ENCODE measurements around the gene RPS8. TPM values are rescaled to one million over a fixed set of nuclear protein-coding genes. Genes with fewer than 3 reads are reported as not detected.
"Not testable (repeated sequence)": the region's sequence is repeated elsewhere in the genome, so short reads cannot be mapped to it uniquely, and the experiment has no call there.

The RPS8 gene
- polyA plus RNA-seq, 4 donors, result 2,208 to 2,473 (median 2,326) TPM

- DNase-seq (ENCODE audit: low read depth in 4 of 4, low spot score in 3 of 4), result no peak
Measured at GRCh38 chr1:44778705-44779576, 3.6 kb downstream of the RPS8 start.

DNA sequence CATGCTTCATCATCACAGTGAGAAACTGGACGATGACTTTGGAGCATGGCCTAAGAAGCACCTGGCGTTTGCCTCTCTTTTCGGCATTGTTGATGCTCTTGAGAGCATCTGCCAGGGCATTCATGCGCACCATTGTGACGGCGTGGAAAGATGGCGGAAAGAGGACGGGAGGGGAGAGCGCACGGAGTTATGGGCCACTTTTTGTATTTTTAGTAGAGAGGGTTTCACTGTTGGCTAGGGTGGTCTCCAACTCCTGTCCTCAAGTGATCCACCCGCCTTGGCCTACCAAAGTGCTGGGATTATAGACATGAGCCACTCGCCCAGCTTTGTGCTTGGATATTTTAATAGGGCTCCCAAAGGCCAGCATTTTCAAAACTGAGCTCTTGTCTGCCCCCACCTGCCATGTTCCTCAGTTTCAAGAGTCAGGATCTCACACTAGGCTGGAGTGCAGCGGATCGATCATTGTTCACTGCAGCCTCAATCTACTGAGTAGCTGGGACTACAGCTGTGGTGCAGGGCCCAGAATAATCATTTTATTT lies 5.3 kb downstream of the RPS8 start:
- no peak for DNase-seq (ENCODE audit: low read depth in 4 of 4, low spot score in 3 of 4)

DNA sequence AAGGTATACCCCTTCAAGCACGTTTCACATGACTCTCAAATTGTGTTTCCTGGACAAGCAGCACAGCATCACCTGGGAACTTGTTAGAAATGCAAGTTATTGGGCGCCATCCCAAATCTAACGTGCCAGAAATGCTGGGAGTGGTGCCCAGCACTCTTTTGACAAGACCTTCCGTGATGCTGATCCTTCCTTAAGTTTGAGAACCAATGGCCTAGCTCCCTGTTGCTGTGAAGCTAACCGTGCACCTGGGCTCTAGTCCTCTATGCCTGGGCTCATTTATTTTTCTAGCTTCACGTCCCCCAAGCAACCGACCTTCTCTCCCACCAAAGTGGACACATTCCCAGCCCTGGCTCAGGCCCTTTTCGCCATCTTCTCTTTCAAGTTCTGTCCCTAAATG lies 8.4 kb downstream of the RPS8 start:
- DNase-seq (ENCODE audit: low read depth in 4 of 4, low spot score in 3 of 4), result no peak

GRCh38 chr1:44784094-44785028 lies 9.0 kb downstream of the RPS8 start:
- no peak for DNase-seq (ENCODE audit: low read depth in 4 of 4, low spot score in 3 of 4)

DNA sequence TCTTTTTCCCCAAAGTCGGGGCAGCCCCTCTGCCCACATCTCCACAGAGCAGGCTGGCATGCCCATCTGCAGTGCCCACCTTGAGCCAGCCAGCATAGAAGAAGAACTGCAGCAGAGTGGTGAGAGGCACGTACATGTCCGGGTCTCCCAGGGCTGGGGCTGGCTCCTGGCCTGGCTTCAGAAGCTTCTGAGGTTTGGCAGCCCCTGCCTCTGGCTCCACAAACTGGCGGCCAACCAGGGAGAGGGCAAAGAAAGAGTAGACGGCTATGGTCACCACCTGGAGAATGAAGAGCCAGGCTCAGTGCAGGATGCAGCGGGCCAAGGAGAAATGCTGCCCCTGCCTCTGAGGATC lies 9.7 kb downstream of the RPS8 start:
- no peak for DNase-seq (ENCODE audit: low read depth in 4 of 4, low spot score in 3 of 4)

DNA sequence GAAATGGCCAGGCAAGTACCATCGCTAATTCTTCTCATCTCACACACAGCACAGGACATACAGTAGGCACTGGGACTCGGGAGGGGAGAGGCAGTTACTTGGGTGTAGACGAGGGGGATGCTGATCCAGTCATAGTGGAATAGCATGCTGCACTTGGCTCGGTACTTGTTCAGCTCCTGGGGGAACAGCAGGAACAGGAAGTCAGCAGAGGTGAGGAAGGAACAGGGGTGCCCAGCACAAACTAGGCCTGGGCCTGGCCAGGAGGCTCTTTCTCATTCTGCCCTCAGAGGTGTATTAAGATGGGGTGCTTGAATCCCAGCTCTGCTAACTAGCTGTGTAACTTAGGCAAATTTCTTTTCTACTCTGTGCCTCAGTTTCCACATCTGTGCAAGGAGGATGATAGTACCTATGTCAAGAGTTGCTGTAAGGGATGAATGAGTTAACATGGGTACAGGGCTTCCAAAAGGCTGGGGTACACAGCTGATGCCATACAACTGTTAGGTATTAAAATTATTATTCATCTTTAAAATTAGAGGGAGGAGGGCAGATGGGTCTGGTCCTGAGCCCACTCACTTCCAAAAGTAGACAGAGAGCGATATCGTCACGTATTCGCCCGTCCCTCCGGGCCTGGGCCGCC lies 10.3 kb downstream of the RPS8 start:
- DNase-seq (ENCODE audit: low read depth in 4 of 4, low spot score in 3 of 4), result no peak

- no peak for DNase-seq (ENCODE audit: low read depth in 4 of 4, low spot score in 3 of 4)
Measured at GRCh38 chr1:44786138-44786840, 10.9 kb downstream of the RPS8 start.

- DNase-seq (ENCODE audit: low read depth in 4 of 4, low spot score in 3 of 4), result no peak
Measured at GRCh38 chr1:44786841-44787426, 11.6 kb downstream of the RPS8 start.

DNA sequence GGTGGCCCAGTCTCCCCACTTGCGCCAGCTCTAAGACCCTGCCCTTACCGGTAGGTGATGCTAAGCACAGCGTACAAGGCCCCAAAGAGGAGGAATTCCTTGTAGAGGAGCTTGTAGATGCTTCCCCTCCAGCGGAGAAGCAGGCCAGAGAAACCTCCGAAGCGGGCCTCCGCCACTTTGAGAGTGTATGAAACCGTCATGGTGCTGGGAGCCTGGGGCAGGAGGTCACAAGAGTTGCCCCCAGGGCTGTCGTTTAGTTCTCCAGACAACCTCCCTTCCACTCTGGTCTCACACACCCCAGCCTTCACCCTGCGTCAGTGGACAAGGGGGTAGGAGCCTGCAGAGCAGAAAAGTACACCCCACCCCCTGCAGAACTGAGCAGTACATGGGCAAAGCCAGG lies 12.2 kb downstream of the RPS8 start:
- no peak for DNase-seq (ENCODE audit: low read depth in 4 of 4, low spot score in 3 of 4)

- DNase-seq (ENCODE audit: low read depth in 4 of 4, low spot score in 3 of 4), result no peak
Measured at GRCh38 chr1:44788120-44788860, 12.9 kb downstream of the RPS8 start, which contains the start of gene BEST4. TSS of gene BEST4 (minus strand) at chr1:44788170. CDS start at chr1:44787705, 465 bp downstream.

GRCh38 chr1:44790968-44791801 lies 15.8 kb downstream of the RPS8 start:
- no peak for DNase-seq (ENCODE audit: low read depth in 4 of 4, low spot score in 3 of 4)

DNA sequence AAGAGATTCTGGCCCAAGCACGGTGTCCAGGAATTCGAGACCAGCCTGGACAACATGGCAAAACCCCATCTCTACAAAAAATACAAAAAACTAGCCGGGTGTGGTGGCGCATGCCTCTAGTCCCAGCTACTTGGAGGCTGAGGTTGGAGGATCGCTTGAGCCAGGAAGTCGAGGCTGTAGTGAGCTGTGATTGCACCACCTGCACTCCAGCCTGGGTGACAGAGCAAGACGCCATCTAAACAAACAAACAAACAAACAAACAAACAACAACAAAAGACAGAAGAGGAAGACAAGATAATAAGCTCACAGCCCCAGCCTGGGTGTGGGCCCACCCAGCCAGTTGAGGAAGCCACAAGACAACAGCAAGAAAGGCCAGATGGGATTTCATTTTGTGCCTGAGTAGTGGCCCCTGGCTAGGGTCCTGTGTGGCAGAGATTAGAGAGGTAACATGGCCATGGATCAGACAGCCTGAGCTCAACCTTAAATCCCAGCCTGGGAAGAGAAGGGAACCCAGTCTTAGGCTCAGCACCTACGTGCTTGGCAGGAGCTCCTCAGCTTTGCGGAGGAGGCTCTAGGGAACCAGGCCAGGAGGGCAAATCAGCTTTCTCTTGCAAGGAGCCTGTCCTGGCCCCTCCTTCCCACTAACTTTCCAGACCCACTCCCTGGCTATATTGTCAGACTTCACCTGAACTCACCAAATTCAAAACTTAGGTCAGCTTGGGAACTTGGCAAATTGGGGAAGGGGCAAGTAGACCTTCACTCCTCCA lies 17.6 kb downstream of the RPS8 start:
- DNase-seq (ENCODE audit: low read depth in 4 of 4, low spot score in 3 of 4), result no peak

DNA sequence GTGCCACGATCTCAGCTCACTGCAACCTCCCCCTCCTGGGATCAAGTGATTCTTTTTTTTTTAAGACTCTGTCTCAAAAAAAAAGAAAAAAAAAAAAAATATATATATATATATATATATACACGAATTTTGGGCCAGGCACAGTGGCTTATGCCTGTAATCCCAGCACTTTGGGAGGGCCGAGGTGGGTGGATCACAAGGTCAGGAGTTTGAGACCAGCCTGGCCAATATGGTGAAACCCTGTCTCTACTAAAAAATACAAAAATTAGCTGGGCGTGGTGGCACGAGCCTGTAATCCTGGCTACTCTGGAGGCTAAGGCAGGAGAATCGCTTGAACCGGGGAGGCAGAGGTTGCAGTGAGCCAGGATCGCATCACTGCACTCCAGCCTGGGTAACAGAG lies 22.5 kb downstream of the RPS8 start:
- DNase-seq (ENCODE audit: low read depth in 4 of 4, low spot score in 3 of 4), result not testable (repeated sequence)

DNA sequence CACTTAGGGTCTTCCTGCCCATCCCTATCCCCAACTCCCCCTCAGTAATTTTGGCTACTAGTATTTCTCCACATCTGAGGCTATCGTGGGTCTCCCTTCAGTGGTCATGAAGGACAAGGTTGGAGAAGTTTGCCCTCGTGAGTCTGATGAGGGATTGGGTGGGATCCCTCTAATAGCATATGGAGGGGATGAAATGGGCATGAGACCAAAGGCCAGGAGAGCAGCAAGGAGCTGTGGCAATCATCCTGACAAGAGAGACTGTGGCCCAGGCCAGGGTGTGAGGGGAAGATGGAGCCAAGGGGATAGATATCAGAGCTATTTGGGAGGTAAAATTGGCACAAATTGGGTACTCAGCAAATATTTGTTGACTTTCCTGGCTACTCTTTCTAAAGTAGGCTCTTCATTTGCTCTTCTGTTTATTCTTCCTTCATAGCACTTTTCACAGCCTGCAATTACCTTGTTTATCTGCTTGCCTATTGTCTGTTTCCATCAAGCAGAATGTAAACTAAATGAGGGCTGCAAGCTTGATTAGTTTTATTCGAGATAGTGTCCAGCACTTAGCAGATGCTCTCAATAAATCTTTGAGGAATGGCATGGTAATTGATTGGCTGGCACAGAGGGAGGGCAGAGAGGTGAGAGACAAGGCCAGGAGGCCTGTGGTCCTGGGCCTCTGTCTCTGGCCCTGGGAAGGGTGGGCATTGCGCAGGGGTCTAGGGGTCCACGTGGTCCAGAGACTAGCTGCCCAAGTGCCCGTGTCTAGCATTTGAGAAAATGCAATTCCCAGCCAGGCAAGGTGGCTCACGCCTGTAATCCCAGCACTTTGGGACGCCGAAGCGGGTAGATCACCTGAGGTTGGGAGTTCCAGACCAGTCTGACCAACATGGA lies 23.4 kb downstream of the RPS8 start:
- no peak for DNase-seq (ENCODE audit: low read depth in 4 of 4, low spot score in 3 of 4)

- DNase-seq (ENCODE audit: low read depth in 4 of 4, low spot score in 3 of 4), result peak; percentile 93 to 96 (median 95)
Measured at GRCh38 chr1:44799770-44800584, 24.6 kb downstream of the RPS8 start, which contains the start of gene PLK3. TSS of gene PLK3 (plus strand) at chr1:44800377. CDS start at chr1:44800464, 87 bp downstream.

All from left renal pelvis (tissue), 4 donors.